Left renal pelvis (tissue), 4 donors: ENCODE results near the gene ZNF385B. TPM values are rescaled to one million over a fixed set of nuclear protein-coding genes. Genes with fewer than 3 reads are reported as not detected.
A peak's percentile ranks its signal among the peaks of the same experiment; 100 is the strongest.

ENCODE experiments used
- DNase-seq, 4 donors: peaks; one replicate each; pipeline ENCODE4 v3.0.0-alpha.2; 2013; ENCODE audit warnings: low read depth in 4 of 4, low spot score in 3 of 4
- polyA plus RNA-seq, 4 donors: library from polyadenylated mRNA; unstranded; fragments of 120-200 nt; gene quantifications; one replicate each; pipeline ENCODE4 v1.2.1, GENCODE V29; 2013; ENCODE audit not compliant: insufficient read length in 4 of 4

ZNF385B gene
- polyA plus RNA-seq, 4 donors: 1.0 to 15.6 (median 12.8) TPM

DNA sequence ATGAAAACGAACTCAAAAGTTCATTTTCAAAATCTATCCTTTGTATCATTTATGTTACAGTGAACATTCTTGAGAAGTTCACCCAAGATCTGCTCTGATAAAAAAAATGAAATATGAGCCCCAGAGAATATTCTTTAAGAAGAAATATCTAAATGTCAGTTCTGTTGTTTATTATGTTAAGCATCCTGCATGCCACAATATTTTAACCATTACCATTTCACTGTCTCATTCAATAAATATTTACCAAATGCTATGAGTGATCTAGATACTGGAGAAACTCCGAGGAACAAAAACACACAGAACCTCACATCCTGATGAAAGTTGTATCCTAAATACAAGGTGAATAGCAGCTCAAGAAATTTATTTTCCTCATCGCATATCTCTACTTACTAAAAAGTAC is 170.2 kb downstream of the ZNF385B start:
- DNase-seq: no peak

DNA sequence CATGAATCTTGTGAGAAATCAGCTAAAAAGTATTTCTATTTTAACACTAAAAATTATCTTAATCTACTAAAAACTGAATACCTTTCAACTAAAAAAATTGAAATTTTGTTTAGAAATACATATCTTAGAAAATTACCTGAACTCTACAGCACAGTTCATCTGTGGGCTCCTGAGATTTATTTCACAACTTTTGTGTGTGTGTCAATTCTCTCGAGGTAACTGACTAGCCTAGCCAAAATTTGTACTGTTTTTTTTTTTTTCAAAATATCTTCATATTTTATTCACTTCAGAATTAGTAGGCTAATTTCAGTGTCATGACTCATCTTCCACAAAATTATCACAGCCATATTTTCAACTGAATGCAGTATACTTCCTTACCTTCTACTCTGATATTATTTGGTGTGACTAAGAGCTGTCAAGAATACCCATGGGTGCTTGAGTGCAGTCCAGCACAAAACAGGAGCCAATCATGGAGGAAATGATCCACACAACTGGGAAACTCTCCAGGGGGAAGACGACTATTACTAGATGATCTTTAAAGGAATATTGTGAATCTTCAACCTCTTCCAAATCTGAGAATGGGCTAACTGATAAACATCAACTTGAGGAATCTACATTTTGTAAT is 174.6 kb downstream of the ZNF385B start:
- no peak for DNase-seq

DNA sequence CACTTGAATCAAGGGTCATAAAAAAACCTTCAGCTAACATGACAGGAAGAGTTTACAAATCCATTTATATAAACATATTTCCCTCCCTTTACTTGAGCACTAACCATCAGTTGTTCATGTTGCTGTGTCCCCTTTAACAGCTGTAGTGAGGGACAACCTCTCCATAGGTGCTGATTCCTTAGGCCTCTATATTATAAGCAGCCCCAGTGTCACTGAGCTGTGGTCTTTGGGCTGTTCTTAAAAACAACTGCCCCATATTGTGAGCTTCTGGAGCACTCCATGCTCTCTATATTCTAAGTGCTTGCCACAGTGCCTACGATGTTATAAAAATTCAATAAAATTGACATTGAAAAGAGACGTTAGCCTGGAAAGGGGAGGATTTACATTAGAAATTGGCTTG is 175.3 kb downstream of the ZNF385B start:
- no peak for DNase-seq

DNA sequence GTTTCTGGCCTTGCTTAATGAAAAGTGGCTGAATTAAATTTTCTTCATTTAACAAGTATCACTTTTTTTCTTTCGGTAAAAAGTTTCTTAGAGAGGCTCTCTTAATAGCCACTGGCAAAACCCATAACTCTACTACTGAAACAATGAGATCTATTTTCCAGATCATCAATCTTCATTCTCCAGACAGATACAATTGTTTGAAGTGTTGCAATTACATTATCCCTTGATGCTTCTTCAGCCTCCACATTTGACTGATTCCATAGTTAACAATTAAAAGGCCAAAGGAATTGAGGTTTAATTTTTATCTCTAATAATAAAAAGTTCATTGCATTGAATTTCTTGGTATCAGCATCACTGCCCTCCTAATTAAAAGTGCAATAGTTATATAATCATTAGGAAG is 176.3 kb downstream of the ZNF385B start:
- no peak for DNase-seq

DNA sequence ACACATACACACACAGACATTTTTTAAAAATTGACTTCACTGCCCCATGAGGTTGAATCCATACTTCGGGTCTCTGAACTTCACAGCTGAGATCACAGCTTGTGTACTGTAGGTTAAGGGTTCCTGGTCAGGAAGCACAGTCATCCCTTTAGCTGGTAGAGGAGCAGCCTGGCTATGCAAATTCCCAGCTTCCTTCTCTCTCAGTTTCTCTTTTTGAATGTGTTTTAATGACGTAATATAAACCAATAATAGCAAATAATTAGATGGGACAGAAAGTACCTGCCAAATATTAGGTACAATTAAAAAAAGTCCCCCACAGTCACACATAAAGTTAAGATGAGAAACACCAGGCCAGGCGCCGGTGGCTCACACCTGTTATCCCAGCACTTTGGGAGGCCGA is 178.7 kb downstream of the ZNF385B start:
- DNase-seq: no peak

DNA sequence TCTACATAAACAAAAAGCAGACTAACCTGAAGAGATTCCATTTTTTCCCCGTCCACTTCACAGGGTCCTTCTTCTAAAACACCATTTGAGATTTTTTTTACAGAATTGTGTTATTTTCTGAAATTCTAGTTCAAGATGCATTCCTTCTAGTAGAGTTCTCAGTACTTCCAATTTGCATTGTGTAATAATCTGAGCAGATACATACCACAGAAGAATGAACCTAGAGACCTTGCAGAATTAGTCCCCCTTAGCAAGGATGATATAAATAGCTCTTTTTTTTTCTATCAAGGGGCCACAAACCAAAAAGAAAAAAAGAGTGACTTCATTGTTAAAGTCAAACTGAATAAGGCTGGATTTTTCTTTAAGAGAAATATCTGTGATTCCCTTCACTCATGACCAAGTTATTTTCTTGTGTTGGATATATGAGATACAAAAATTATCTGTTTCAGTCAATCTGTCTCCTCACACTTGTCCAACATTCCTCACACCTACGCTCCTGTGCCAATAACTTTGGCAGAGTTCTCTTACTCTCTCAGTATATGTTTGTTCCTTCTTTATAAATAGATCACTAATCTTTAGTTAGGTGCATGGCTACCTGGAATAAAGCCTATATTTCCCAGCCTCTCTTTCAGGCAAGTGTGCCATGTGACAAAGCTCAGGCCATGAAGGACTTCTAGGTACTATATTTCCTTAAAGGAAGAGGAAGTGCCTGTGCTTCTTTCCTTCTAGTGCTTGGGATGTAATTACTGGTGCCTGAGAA is 183.5 kb downstream of the ZNF385B start:
- no peak for DNase-seq

DNA sequence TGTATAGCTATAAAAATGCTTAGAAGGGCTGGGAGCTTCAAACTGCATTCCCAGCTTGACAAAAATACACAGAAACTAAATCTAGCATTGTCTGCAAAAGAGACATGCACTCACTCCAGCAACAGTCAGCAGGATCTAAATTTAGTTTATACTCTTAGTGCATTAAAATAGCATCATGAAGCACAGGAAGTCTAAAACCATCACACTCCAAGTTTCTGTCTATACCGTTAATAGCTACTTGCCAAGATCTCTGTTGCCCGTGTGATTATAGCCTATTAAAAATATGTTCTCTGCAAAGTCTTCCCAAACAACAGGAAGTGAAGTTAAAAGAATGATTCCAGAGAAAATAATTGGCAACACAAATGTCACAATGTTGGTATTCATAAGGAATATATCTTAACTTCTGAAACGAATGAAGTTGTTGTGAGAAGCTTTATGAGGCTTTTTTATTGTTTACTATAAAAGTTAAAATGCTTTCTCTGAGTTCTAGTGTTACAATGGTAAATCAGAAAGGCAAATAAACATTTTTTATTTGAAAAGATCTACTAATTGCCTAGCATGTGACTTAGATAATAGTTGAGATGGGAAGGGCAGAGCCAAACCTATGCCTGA is 184.2 kb downstream of the ZNF385B start:
- peak; percentile 15 to 32 (median 28) for DNase-seq

DNA sequence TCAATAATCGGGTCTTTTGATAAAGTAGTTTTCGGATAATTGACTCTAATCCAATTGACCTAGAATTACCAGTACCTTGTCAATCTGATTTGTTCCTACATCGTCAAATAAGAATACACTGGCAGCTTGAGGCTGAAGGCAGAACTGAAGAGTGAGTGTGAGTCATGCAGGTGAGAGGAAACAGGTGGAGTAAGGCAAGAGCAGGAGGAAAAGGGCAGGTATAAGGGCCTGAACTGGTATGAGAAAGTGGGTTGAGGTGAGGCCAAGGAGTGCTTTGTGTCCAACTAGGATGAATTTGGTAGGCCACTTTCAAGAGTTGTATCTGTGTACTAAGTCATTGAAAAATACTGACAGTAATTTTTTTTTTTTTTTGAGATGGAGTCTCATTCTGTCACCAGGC is 186.0 kb downstream of the ZNF385B start:
- no peak for DNase-seq

DNA sequence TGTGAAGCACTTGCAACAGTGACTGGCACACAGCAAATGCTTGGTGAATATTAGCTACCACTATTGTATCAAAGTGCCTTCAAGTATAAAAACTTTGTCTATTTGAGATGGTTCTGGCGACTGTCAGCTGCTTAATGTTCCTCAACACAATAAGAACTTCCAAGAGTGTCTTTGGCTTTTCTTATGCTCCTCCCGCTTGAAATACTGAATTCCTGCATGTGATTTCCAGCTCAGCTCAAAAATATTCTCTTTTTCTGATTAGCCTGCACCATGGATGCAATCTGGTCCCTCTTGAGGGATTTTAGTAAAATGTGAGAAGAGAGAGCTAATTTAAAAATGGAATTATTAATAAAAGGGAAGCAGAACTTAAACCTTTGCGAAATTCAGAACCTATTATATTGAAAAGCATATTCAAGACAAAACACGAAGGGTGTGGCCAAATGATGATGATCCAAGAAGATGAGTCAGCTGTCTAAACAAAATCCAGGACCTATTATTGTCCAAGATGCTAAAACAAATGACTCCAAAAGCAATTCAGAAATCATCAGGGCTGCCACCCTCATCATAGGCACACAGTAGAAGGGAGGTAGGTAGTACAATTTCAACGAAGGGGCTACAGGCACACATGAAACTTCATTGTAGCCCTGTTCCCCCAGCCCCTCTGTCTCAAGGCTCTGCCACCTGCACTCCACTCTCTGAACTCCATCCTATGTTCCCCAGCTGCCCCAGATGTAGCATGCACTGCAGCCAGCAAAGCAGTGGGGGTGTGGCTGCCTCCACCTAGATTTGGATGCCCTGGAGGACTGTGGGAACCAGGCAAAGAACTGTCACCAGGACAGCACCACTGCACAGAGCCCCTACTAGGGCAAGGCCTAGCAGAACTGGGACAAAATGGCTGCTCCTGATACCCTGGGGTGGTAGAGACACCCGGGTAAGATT is 190.1 kb downstream of the ZNF385B start:
- no peak for DNase-seq

DNA sequence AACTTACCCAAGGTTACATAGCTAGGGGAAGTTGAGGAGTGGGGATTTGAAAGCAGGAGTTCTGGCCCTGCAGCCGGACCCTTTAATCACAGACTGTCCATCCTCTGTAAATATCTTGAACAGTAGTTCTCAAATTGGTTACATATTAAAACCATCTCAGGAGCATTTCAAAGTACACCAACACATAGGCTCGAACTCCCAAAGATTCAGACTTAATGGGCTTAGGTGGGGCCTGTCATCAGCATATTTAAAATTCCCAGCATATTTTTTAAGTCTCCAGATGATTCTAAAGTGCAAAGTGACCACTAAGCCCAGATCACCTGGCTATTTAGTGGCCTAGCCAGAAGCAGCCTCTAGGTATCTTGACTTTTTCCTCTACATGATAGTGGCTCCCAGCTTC is 192.2 kb downstream of the ZNF385B start:
- no peak for DNase-seq

DNA sequence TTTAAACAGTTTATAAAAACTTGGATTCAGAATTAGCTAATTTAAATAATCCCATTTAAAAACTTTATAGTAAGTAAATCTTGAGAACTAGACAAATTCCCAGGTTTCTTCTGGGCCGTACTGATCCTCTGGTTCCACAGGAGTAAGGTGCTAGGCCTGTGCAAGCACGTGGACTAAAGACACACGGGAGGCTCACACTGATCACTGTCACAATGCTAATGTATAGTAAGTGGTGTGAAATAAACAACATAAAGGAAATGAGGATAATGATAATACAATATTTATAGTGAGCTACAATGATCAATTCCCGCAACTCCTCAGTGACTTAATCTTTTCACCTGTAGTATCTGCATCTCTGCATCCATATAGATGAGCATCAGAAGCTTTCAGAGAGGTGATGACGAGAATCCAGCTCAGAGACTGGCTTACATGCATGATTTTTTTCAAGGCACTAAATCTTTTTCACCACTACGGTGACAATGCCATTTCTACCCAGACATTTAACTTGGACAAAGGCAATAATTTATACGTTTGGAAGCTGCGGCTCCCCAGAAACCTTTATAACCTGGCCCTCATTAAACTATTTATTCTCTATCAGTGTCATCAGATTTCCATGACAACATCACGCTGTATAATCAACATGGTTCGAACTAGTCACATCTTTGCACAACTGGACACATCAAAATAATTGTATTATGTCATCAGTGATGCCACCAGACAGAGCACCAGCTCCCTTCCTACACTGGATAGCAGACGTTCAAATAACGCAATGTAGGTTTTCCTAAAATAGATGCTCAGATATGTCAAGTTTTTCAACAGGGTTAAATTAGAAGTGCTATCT is 196.2 kb downstream of the ZNF385B start:
- DNase-seq: no peak

DNA sequence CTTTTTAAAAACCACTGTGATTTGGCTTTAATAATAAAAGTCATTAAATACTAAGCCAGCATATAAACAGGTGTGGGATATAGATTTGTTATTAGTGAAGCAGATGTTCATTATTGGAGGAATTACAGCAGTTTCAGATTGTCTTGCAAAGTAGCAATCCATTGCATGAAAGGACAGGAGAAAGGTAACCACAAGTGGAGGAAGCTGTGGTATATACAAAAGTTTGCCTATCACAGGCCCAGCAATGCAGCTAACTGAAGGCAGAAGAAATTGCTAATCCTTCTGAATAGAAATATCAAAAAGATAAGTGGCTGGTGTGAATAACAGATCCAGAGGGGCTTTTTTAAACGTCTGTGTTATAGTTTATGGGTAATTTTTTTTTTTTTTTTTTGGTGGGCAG is 199.4 kb downstream of the ZNF385B start:
- DNase-seq: no peak

DNA sequence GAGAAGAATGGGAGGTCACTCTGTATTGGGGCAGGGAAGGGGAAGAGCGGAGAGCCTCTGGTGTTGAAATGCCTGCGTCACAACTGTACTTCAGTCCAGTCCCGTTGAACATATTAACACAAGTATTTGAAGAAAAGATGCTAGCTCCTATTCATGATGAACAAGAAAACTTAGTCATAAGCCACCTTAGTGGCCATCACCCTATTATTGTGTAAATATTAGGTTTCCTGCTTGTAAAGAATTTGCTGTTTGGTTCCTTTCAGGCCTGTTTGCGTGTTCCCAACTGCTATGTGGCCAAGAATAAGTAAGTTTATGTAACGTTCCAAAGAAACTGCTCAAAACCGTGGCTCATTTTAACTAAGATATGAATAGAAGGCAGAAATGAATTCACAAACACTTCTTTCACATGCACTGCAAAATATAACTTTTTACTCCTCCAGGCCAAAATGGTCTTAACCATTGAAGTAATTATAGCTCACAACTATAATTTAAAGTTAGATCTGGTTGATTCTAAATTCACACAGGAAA is 204.3 kb downstream of the ZNF385B start:
- no peak for DNase-seq

DNA sequence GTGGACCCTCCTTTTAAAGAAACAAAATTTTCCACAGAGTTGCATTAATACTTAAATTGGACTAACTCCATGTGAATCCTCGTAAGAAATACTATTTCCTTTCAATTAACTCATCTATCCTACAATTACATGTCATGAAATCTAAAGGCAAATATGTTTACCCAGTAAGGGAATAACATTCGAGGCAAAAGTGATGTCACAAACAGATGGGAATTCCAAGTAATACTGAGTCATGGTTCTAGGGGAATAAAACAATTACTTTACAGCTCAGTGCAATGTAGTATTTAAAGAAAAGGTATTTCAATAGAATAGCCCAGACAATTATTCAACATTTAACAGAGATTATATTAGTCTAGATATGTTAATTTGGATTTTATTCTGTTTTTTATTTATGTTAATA is 205.8 kb downstream of the ZNF385B start:
- DNase-seq: no peak

DNA sequence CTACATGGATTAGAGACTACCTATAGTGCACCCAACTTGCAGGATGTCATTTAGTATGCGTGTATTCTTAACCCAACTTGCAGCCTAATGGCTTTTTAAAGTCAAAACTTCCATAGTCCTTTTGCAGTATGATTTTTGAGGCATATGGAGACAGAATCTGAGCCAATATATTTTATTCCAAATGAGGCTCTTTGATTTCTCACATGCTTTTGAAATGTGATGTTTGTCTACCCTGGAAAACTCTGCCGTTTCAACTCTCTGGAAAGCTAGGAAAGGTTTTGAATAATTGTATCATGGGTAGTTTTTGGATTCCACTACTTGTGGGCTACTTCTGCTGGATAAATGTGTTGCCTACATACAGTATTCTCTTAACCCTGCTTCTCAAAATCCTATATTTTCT is 206.6 kb downstream of the ZNF385B start:
- DNase-seq: no peak

DNA sequence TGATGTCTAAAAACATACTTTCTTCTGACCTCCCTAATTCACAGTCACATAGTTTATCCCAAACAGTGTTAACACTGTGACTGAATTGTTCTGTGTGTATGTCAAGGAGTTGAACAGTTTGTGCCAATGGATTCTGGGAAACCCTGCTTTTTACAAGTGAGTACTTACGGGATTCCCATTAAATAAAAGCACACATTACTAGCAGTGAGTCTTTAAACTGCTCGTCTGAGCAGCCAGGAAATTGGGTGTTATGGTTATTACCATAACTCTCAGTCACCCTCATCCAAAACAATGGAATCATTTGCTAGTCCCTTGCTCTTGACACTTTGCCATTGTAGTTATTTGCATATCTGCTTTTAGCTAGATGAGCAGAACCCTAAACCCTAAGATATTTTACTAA is 209.1 kb downstream of the ZNF385B start:
- no peak for DNase-seq

DNA sequence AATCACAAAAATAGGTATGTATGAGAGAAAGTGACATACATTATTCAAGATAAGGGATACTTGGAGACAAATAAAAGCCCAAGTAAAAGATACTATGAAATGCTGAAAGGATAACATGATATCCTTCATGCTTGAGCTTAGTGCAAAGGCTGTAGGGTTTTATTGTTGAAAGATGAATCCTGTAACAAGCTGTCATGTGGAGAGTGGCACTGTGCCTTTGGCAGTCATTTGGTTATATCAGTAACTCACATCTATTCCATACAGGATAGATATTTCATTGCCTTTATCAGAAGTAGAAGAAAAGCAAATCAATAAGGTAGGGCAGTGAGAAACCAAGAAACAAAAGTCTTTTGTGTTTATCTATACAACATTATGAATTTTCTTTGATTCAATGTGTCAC is 211.0 kb downstream of the ZNF385B start:
- no peak for DNase-seq

DNA sequence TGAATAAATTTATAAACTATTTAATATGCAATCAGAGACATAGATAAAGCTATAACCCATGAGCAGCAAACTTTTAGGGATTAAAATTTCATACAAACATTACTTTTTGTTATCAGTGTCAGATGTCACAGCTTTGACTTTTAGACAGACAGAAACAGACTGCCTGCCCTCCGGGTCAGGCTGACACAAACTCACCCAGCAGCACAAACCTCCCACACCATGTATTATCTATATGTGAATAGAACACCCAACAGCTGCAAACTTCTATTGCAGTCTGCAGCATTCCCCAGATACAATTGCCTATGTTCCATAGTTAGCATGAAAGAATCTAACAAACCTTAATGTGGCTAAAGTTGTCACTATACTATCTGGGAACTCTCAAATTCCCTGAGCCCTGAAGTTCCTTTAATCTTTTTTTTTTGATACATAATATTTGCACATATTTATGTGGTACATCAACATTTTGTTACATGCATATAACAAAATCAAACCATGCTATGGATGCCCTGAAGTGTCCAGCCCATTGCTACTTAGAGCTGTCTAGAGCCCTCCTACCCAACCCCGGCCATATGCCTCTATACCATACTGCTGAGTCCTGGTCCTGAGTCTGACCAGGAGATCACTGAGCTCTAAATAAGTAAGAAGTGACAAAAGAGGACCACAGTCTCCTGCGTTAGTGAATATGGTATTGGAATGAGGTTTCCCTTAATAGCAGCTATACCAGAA is 214.4 kb downstream of the ZNF385B start:
- DNase-seq: no peak

DNA sequence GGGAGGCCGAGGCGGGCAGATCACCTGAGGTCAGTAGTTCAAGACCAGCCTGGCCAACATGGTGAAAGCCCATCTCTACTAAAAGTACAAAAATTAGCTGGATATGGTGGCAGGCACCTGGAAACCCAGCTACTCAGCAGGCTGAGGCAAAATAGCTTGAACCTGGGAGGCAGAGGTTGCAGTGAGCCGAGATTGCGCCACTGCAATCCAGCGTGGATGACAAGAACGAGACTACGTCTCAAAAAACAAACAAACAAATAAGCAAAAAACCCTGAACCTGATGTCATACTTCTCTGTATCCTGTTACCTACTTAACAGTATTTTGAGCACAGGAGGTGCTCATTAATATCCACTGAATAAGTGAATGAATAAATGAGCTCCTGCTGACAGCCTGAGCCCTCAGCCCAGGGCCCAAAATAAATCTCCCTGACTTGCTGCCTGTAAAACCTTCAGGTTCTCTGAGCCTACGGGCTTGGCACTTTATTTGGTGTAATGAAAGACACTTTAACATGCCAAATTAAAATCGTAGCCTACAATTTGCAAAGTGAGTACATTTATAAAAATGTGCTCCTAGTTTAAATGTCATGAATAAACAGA is 215.1 kb downstream of the ZNF385B start:
- no peak for DNase-seq
